SK-N-SH treated with all-trans-retinoic acid at 6 μM for 48 hours (cell line): ENCODE data around the gene OSBPL7.

Experiments used
- GLIS3 ChIP-seq: fragments of 250-450 bp; sonication (Bioruptor Pico); IDR thresholded peaks from 2 replicates; pipeline ENCODE4 v1.5.0; 2020; ENCODE audit warnings: mild to moderate bottlenecking, moderate library complexity
- TOX ChIP-seq: fragments of 250-450 bp; sonication (Bioruptor Pico); IDR thresholded peaks from 2 replicates; pipeline ENCODE4 v1.8.0; 2021; ENCODE audit warnings: mild to moderate bottlenecking, moderate library complexity, borderline replicate concordance
- ZFP30 ChIP-seq: fragments of 450-650 bp; formaldehyde crosslinking; IDR thresholded peaks from 2 replicates; pipeline ENCODE4 v1.5.0; 2022; ENCODE audit warnings: mild to moderate bottlenecking, moderate library complexity
- ZNF565 ChIP-seq: fragments of 450-650 bp; formaldehyde crosslinking; conservative IDR thresholded peaks from 2 replicates; pipeline ENCODE4 v1.5.0; 2020; ENCODE audit warnings: low read depth, mild to moderate bottlenecking, moderate library complexity
- TF ChIP-seq, protein P1 (sequence below): fragments of 250-450 bp; sonication (Bioruptor Pico); IDR thresholded peaks from 2 replicates; pipeline ENCODE4 v1.8.0; 2020; ENCODE audit warnings: mild to moderate bottlenecking, moderate library complexity, borderline replicate concordance
- TF ChIP-seq, protein P2 (sequence below): fragments of 250-450 bp; sonication (Bioruptor Pico); IDR thresholded peaks from 2 replicates; pipeline ENCODE4 v1.5.0; 2020; ENCODE audit warnings: mild to moderate bottlenecking, moderate library complexity

DNA sequence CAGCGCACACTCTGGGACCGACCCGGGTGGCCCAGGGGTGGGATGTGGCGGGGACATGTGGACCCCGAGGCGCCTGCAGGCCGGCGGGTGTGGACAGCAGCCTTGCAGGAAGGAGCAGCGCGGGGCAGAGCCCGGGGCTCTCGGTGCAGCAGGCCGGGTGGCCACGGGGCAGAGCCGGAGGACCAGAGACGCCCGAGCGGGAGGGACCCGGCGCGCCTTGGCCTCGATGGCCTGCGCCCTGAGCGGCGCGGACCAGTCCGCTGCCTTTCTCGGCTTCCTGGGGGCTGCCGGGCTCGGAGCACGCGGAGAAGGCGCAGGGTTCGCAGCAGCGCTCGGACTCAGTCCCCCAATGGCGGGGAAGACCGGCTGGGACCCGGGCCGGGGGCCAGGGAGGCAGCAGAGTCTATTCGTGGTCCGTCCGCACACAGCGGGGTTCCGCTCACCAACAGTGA lies 43.4 kb downstream of the OSBPL7 start:
- no peak for TF ChIP-seq TOX
- TF ChIP-seq, protein P1, sequence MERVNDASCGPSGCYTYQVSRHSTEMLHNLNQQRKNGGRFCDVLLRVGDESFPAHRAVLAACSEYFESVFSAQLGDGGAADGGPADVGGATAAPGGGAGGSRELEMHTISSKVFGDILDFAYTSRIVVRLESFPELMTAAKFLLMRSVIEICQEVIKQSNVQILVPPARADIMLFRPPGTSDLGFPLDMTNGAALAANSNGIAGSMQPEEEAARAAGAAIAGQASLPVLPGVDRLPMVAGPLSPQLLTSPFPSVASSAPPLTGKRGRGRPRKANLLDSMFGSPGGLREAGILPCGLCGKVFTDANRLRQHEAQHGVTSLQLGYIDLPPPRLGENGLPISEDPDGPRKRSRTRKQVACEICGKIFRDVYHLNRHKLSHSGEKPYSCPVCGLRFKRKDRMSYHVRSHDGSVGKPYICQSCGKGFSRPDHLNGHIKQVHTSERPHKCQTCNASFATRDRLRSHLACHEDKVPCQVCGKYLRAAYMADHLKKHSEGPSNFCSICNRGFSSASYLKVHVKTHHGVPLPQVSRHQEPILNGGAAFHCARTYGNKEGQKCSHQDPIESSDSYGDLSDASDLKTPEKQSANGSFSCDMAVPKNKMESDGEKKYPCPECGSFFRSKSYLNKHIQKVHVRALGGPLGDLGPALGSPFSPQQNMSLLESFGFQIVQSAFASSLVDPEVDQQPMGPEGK = no peak
- TF ChIP-seq ZFP30 (CRISPR knock-in tag) = no peak
- TF ChIP-seq, protein P2, sequence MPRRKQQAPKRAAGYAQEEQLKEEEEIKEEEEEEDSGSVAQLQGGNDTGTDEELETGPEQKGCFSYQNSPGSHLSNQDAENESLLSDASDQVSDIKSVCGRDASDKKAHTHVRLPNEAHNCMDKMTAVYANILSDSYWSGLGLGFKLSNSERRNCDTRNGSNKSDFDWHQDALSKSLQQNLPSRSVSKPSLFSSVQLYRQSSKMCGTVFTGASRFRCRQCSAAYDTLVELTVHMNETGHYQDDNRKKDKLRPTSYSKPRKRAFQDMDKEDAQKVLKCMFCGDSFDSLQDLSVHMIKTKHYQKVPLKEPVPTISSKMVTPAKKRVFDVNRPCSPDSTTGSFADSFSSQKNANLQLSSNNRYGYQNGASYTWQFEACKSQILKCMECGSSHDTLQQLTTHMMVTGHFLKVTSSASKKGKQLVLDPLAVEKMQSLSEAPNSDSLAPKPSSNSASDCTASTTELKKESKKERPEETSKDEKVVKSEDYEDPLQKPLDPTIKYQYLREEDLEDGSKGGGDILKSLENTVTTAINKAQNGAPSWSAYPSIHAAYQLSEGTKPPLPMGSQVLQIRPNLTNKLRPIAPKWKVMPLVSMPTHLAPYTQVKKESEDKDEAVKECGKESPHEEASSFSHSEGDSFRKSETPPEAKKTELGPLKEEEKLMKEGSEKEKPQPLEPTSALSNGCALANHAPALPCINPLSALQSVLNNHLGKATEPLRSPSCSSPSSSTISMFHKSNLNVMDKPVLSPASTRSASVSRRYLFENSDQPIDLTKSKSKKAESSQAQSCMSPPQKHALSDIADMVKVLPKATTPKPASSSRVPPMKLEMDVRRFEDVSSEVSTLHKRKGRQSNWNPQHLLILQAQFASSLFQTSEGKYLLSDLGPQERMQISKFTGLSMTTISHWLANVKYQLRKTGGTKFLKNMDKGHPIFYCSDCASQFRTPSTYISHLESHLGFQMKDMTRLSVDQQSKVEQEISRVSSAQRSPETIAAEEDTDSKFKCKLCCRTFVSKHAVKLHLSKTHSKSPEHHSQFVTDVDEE (CRISPR knock-in tag) = no peak
- no peak for TF ChIP-seq ZNF565
- TF ChIP-seq GLIS3 (CRISPR knock-in tag) = no peak
